A549 (cell line): Measurements from ENCODE around the gene LOXHD1. TPM values are rescaled to one million over a fixed set of nuclear protein-coding genes. Genes with fewer than 3 reads are reported as not detected.

ENCODE experiments used
- ATAC-seq, 2 experiments: fragments of 200-7000 bp in 1 of 2; fragments of >200 bp in 1 of 2; cut with Nextera tagmentation in 1 of 2; cut with Tn5 transposase in 1 of 2; 3 replicates each; pipeline versions ENCODE4 v1.8.0 to v1.9.1; 2018 to 2020; ENCODE audit warnings: mild to moderate bottlenecking in 1 of 2, moderate library complexity in 1 of 2
- CTCF ChIA-PET: fragments of 300-600 bp; sonication (Branson Sonifier 250); formaldehyde crosslinking; extraction: SDS; loops from one replicate; lab custom pipeline; 2021; ENCODE audit warnings: antibody characterized with exemption, inconsistent platforms; lab: Yijun Ruan, JAX
- POLR2A ChIA-PET: fragments of 350-600 bp; formaldehyde crosslinking; extraction: SDS; loops from one replicate; lab custom pipeline; 2021; ENCODE audit warnings: antibody characterized with exemption, inconsistent platforms; lab: Yijun Ruan, JAX
- DNase-seq, 2 experiments: peaks; one replicate each; pipeline versions ENCODE4 v3.0.0 to v3.0.0-alpha.2; 2011 to 2016; ENCODE audit warnings: low read depth in 1 of 2, low spot score in 1 of 2
- FAIRE-seq: peaks from 2 replicates; lab custom pipeline; 2011; peaks lifted over from hg19 to GRCh38; lab: Jason Lieb, UNC
- H3K27ac ChIP-seq, 2 experiments: fragments of >200 bp; sonication (Bioruptor Twin); formaldehyde crosslinking; 3 replicates each; pipeline ENCODE4 v1.5.1; 2016 to 2017
- H3K4me1 ChIP-seq: fragments of >200 bp; sonication (Bioruptor Twin); formaldehyde crosslinking; 3 replicates; pipeline ENCODE4 v1.6.1; 2016
- H3K4me2 ChIP-seq: fragments of >200 bp; sonication (Bioruptor Twin); formaldehyde crosslinking; 3 replicates; pipeline ENCODE4 v1.6.1; 2016
- H3K4me3 ChIP-seq: fragments of >200 bp; sonication (Bioruptor Twin); formaldehyde crosslinking; 3 replicates; pipeline ENCODE4 v1.5.1; 2016
- H3K9me3 ChIP-seq: fragments of >200 bp; sonication (Bioruptor Twin); formaldehyde crosslinking; 3 replicates; pipeline ENCODE4 v1.6.1; 2016
- ATOH8 ChIP-seq: fragments of 250-450 bp; sonication (Bioruptor Pico); IDR thresholded peaks from 2 replicates; pipeline ENCODE4 v1.5.0; 2020; ENCODE audit warnings: low read depth, mild to moderate bottlenecking, moderate library complexity
- BHLHE40 ChIP-seq: IDR thresholded peaks from 2 replicates; pipeline ENCODE4 v1.6.1; 2012; ENCODE audit warnings: low read depth, low read length, inconsistent platforms
- CBX2 ChIP-seq: fragments of 200-600 bp; sonication (generic); IDR thresholded peaks from 2 replicates; pipeline ENCODE4 v1.6.1; 2016; ENCODE audit warnings: low read depth, mild to moderate bottlenecking, borderline replicate concordance
- CEBPB ChIP-seq, 2 experiments: fragments of >200 bp in 1 of 2; sonication (Bioruptor Twin) in 1 of 2; formaldehyde crosslinking in 1 of 2; IDR thresholded peaks; 2 replicates each; pipeline ENCODE4 v1.6.1; 2012 to 2016
- CHD4 ChIP-seq: fragments of 200-600 bp; sonication (generic); IDR thresholded peaks from 2 replicates; pipeline ENCODE4 v1.6.1; 2016; ENCODE audit warnings: antibody characterized with exemption, mild to moderate bottlenecking, borderline replicate concordance
- EHF ChIP-seq: fragments of 250-450 bp; sonication (Bioruptor Pico); IDR thresholded peaks from 2 replicates; pipeline ENCODE4 v1.5.0; 2020; ENCODE audit warnings: mild to moderate bottlenecking
- EP300 ChIP-seq, 2 experiments: fragments of >200 bp; sonication (Bioruptor Twin); formaldehyde crosslinking; IDR thresholded peaks; 2 replicates in 1 of 2; 3 replicates in 1 of 2; pipeline ENCODE4 v1.6.1; 2016 to 2017
- ESRRA ChIP-seq: fragments of 150-350 bp; IDR thresholded peaks from 2 replicates; pipeline ENCODE4 v1.6.1; 2014; ENCODE audit warnings: mild to moderate bottlenecking, low read length, borderline replicate concordance
- HDAC2 ChIP-seq: fragments of 200-600 bp; sonication (generic); IDR thresholded peaks from 2 replicates; pipeline ENCODE4 v1.6.1; 2016
- HES2 ChIP-seq: fragments of >200 bp; sonication (Bioruptor Twin); formaldehyde crosslinking; IDR thresholded peaks from 2 replicates; pipeline ENCODE4 v1.6.1; 2016
- HEYL ChIP-seq: fragments of 250-450 bp; sonication (Bioruptor Pico); IDR thresholded peaks from 2 replicates; pipeline ENCODE4 v1.8.0; 2021; ENCODE audit warnings: mild to moderate bottlenecking, moderate library complexity
- HMGXB4 ChIP-seq: fragments of 250-450 bp; sonication (Bioruptor Pico); IDR thresholded peaks from 2 replicates; pipeline ENCODE4 v1.5.0; 2021; ENCODE audit warnings: mild to moderate bottlenecking, moderate library complexity, borderline replicate concordance
- HOXA7 ChIP-seq: fragments of 250-450 bp; sonication (Bioruptor Pico); IDR thresholded peaks from 2 replicates; pipeline ENCODE4 v1.5.0; 2020; ENCODE audit warnings: mild to moderate bottlenecking, moderate library complexity
- HOXB5 ChIP-seq: fragments of 250-450 bp; sonication (Bioruptor Pico); IDR thresholded peaks from 2 replicates; pipeline ENCODE4 v1.5.0; 2020; ENCODE audit warnings: mild to moderate bottlenecking, moderate library complexity
- KDM1A ChIP-seq: fragments of 200-600 bp; sonication (generic); IDR thresholded peaks from 2 replicates; pipeline ENCODE4 v1.6.1; 2016; ENCODE audit warnings: low read depth, mild to moderate bottlenecking
- PHF8 ChIP-seq: fragments of 200-600 bp; sonication (generic); IDR thresholded peaks from 2 replicates; pipeline ENCODE4 v1.6.1; 2016; ENCODE audit warnings: low read depth, mild to moderate bottlenecking, antibody characterized with exemption, moderate library complexity, borderline replicate concordance
- POLR2A ChIP-seq: IDR thresholded peaks from 2 replicates; pipeline ENCODE4 v1.6.1; 2012; ENCODE audit warnings: mild to moderate bottlenecking, low read length
- SREBF2 ChIP-seq: fragments of 450-650 bp; IDR thresholded peaks from 2 replicates; pipeline ENCODE4 v1.6.1; 2014; ENCODE audit warnings: mild to moderate bottlenecking, moderate library complexity
- TFCP2L1 ChIP-seq: fragments of 250-450 bp; sonication (Bioruptor Pico); IDR thresholded peaks from 2 replicates; pipeline ENCODE4 v1.5.0; 2021; ENCODE audit warnings: mild to moderate bottlenecking
- TP53 ChIP-seq: fragments of 250-450 bp; sonication (Bioruptor Pico); IDR thresholded peaks from 2 replicates; pipeline ENCODE4 v1.5.0; 2021; ENCODE audit warnings: mild to moderate bottlenecking, moderate library complexity
- USF2 ChIP-seq: fragments of 450-650 bp; IDR thresholded peaks from 2 replicates; pipeline ENCODE4 v1.6.1; 2014; ENCODE audit warnings: antibody characterized with exemption
- WGBS: methylation state at CpG from one replicate; pipeline ENCODE4 v1.1.6; 2017; ENCODE audit errors: missing lambda C conversion rate; 5-methylcytosine and 5-hydroxymethylcytosine counted together
- polyA minus RNA-seq: library from RNA; depleted of rRNA, polyadenylated mRNA; stranded (reverse); fragments of >200 nt; gene quantifications from 2 replicates; pipeline ENCODE4 v1.2.3, GENCODE V29; 2011; rRNA and poly(A)+ RNA removed
- polyA plus RNA-seq, 4 experiments: library from polyadenylated mRNA; depleted of rRNA in 3 of 4; stranded (reverse); fragments of >200 nt; fragmentation: RNase III in 1 of 4; extraction: RNeasy Plus Mini Kit Qiagen cat#74134 plus additional on column Dnase treatment in 1 of 4; gene quantifications; 2 replicates in 3 of 4; 3 replicates in 1 of 4; pipeline ENCODE4 v1.2.3, GENCODE V29; 2011 to 2017
- TF ChIP-seq, protein P1 (sequence below): fragments of >200 bp; sonication (Bioruptor Twin); formaldehyde crosslinking; IDR thresholded peaks from 3 replicates; pipeline ENCODE4 v1.6.1; 2016

LOXHD1 gene, protein sequence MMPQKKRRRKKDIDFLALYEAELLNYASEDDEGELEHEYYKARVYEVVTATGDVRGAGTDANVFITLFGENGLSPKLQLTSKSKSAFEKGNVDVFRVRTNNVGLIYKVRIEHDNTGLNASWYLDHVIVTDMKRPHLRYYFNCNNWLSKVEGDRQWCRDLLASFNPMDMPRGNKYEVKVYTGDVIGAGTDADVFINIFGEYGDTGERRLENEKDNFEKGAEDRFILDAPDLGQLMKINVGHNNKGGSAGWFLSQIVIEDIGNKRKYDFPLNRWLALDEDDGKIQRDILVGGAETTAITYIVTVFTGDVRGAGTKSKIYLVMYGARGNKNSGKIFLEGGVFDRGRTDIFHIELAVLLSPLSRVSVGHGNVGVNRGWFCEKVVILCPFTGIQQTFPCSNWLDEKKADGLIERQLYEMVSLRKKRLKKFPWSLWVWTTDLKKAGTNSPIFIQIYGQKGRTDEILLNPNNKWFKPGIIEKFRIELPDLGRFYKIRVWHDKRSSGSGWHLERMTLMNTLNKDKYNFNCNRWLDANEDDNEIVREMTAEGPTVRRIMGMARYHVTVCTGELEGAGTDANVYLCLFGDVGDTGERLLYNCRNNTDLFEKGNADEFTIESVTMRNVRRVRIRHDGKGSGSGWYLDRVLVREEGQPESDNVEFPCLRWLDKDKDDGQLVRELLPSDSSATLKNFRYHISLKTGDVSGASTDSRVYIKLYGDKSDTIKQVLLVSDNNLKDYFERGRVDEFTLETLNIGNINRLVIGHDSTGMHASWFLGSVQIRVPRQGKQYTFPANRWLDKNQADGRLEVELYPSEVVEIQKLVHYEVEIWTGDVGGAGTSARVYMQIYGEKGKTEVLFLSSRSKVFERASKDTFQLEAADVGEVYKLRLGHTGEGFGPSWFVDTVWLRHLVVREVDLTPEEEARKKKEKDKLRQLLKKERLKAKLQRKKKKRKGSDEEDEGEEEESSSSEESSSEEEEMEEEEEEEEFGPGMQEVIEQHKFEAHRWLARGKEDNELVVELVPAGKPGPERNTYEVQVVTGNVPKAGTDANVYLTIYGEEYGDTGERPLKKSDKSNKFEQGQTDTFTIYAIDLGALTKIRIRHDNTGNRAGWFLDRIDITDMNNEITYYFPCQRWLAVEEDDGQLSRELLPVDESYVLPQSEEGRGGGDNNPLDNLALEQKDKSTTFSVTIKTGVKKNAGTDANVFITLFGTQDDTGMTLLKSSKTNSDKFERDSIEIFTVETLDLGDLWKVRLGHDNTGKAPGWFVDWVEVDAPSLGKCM (N-terminal part only)
- polyA plus RNA-seq (2011; rRNA removed), result not detected in 2 replicates
- not detected in 2 replicates for polyA plus RNA-seq (2012; cell fraction: cytosol; rRNA removed)
- not detected in 2 replicates for polyA plus RNA-seq (2012; cell fraction: nucleus; rRNA removed)
- polyA plus RNA-seq (2017; fragmentation: RNase III; extraction: RNeasy Plus Mini Kit Qiagen cat#74134 plus additional on column Dnase treatment), result not detected in 3 replicates
- not detected in 2 replicates for polyA minus RNA-seq

DNA sequence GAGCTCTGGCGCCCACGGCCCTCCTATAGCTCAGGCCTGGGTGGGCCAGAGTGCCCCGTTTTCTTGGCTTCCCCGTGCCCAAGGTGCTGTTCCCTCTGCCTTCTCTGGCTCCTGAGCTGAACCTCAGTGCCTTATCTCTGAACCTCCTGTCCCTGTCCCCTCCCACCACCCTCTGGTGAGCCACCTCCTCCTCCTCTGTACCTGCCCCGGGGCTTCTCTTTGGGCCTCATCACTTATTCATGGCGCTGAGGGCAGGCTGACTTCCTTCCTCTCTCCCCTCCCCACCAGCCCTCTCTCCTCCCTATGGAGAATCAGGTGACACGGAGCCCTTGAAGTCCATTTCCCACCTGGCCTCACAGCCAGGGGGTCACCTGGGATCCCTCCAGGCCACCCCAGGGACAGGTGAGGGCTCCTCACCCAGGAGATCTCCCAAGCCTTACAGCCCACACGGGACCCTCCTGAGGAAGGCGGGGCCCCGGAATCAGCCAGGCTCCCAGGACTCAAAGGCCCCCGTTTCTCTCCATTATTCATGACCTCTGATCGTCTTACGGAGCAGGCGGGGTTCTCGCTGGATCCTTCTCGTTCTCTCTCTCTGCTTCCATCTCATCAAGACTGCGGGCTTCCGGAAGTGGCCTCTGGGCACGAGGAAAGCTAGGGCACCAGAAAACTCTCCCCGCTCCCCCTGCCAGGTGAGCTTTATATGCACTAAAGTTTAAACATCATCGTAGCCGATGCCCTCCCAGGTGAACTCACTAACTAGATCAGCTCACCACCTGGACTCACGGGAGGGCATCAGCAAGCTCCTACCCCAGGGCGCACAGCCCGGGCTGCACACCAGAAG lies at the start of gene LOXHD1:
LOXHD1 (minus strand) TSS at position 106 of the 841 bp plus-strand sequence. CDS start 187 bp downstream, outside the sequence.
- DNase-seq (no peak), ATAC-seq (no peak; a peak in 1 of 6 replicates), FAIRE-seq (no peak)
- Histone ChIP-seq H3K27ac (no peak within 1 kb of the TSS), H3K4me1 (no peaks in the 10 kb centered on the region), H3K4me3 (no peak within 1 kb of the TSS), H3K9me3 (no peaks in the 10 kb centered on the region), H3K4me2 (no peak within 1 kb of the TSS)
- ChIA-PET CTCF (interaction anchor here (0.5 to 9.9 kb wide), 50 partner anchors 10 to 989 kb away, joined by 3 to 109 read pairs (median 4); a partner anchor contains a TSS), POLR2A (no interaction called here)
- 55% methylated on average over 21 of the region's 25 CpGs for WGBS
- no peak for TF ChIP-seq USF2
- TF ChIP-seq CHD4, result no peak

GRCh38 chr18:46705521-46705920 lies 48.5 kb upstream of the LOXHD1 start:
- no peak for DNase-seq
- Histone ChIP-seq H3K9me3 (no peaks in the 10 kb centered on the region), H3K4me1 (no peaks in the 10 kb centered on the region), H3K27ac (no peak overlapping the region), H3K4me2 (no peak overlapping the region), H3K4me3 (no peak overlapping the region)
- ChIA-PET CTCF (no interaction called here), POLR2A (no interaction called here)
- FAIRE-seq, result no peak
- TF ChIP-seq EHF (no peak), CEBPB (IDR thresholded peaks at IDR 0.05) (no peak), TFCP2L1 (CRISPR knock-in tag) (no peak), HMGXB4 (CRISPR knock-in tag) (no peak), BHLHE40 (no peak), EP300 (IDR thresholded peaks at IDR 0.05) (no peak), SREBF2 (no peak), ATOH8 (CRISPR knock-in tag) (no peak), KDM1A (no peak)
- WGBS, result 72% methylated on average over 2 of the region's 5 CpGs
- no peak for ATAC-seq

- Histone ChIP-seq H3K9me3 (no peaks in the 10 kb centered on the region), H3K4me1 (no peaks in the 10 kb centered on the region), H3K27ac (no peak overlapping the region), H3K4me3 (no peak overlapping the region), H3K4me2 (no peak overlapping the region)
- no peak for TF ChIP-seq HEYL (CRISPR knock-in tag)
- no peak for TF ChIP-seq HDAC2
- no peak for TF ChIP-seq ESRRA
- TF ChIP-seq CBX2, result no peak
- TF ChIP-seq, protein P1, sequence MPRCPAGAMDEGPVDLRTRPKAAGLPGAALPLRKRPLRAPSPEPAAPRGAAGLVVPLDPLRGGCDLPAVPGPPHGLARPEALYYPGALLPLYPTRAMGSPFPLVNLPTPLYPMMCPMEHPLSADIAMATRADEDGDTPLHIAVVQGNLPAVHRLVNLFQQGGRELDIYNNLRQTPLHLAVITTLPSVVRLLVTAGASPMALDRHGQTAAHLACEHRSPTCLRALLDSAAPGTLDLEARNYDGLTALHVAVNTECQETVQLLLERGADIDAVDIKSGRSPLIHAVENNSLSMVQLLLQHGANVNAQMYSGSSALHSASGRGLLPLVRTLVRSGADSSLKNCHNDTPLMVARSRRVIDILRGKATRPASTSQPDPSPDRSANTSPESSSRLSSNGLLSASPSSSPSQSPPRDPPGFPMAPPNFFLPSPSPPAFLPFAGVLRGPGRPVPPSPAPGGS, result no peak
- TF ChIP-seq TP53 (CRISPR knock-in tag), result no peak
- no peak for TF ChIP-seq HOXB5 (CRISPR knock-in tag)
- TF ChIP-seq PHF8, result no peak
- TF ChIP-seq HOXA7 (CRISPR knock-in tag), result no peak
- TF ChIP-seq HES2, result no peak
- TF ChIP-seq POLR2A, result no peak
- FAIRE-seq (no peak), DNase-seq (no peak), ATAC-seq (no peak)
- 56% methylated on average over 4 of the region's 4 CpGs for WGBS
- ChIA-PET CTCF (no interaction called here), POLR2A (no interaction called here)
Measured at GRCh38 chr18:46704816-46705215, 47.8 kb upstream of the LOXHD1 start.
